HG03025 (cell line): Measurements from ENCODE around the gene UBE2E1.

ENCODE experiments used
- ATAC-seq: cut with Tn5 transposase; IDR thresholded peaks from one replicate; pipeline ENCODE4 v1.9.1; 2021; ENCODE audit warnings: mild to moderate bottlenecking, moderate library complexity; ENCODE audit not compliant: unreplicated experiment, low FRiP score

UBE2E1 gene

GRCh38 chr3:23817508-23818223 lies 11.9 kb downstream of the UBE2E1 start:
- ATAC-seq, result no peak

DNA sequence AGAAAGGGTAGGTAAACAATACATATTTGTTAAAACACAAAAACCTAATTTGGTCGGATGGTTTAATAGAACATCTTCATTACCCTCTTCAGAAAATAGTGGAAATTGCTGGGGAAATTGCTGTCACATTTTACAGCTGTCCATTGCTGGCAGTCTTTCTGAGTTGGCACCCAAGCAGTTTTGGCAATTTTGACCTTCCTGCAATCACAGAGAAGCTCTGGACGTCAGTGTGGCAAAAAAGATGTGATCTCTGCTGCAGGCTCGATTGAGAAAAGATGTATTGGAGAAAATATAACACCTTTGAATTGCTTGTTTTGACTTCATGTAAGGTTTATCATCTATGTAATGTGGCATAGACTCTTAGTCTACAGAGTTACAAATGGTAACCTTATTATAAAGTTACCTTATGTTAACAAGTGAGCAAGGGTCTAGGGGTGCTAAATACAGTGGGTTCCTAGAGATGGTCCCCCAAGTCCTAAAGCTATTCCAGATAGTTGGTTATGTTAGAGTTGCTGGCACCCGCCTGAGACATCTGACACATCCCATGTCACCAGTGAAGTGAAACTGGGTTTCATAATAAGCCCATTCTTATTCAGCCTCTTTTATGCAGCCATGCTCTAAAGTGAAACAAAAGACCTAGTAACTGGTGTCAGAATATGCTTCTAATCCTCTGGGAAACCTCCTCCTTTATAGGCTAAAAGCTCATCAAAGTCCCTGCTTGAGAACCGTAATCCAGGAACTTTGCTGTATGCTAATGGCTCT lies 14.0 kb downstream of the UBE2E1 start:
- no peak for ATAC-seq

DNA sequence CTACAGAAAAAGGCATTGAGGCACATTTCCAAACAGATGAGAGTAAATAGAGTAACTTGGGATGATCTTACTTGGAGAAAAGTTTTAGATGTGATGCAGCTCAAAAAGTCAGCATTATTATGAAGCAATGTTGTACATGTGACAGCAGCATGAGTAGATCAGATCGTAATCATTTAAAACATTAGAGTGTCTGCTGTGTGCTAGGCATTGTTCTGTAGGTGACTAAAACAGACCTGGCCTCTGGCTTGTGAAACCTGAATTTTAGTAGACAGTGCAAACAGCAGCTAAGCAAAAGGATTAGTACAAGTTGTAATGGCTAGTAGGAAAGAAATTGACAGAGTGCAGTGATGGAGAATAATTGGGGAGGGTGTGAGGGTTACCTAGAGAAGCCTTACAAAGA lies 15.1 kb downstream of the UBE2E1 start:
- ATAC-seq, result no peak

DNA sequence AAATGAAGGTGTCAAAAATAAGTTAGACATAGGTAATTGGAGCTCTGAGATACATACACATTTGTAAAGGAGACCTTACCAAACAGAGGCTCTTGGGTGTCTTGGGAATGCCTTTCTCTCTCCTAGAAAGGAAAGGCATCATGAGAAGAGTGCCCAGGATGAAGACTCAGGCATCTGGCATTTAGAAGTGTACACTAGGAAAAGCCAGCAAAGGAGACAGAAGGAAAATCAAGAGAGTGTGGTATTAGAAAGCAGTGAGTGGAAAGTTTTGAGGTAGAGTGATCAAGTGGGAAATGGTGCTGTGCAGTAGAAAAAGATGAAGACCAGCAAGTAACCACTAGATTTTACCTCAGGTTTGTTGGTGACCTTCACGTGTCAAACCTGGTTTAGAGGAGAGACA lies 16.1 kb downstream of the UBE2E1 start:
- no peak for ATAC-seq

- ATAC-seq, result no peak
Measured at GRCh38 chr3:23822559-23822958, 16.8 kb downstream of the UBE2E1 start.

- no peak for ATAC-seq
Measured at GRCh38 chr3:23823620-23824019, 17.9 kb downstream of the UBE2E1 start.

GRCh38 chr3:23824699-23825444 lies 19.1 kb downstream of the UBE2E1 start:
- ATAC-seq, result no peak

DNA sequence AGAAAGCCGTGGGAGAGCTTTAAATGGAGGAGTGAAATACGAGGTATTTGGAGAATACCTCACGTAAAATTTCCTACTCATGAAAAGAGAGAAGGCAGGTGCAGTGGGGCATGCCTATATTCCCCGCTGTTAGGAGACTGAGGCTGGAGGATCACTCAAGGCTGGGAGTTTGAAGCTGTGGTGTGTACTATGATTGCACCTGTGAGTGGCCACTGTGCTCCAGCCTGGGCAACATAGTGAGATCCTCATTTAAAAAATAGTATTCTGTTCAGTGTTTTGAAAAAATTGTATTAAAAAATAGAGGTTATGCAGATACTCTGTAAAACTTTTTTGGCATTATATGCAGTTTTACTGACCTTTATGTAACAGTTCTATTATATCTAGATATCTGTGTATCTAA lies 20.0 kb downstream of the UBE2E1 start:
- ATAC-seq, result no peak

DNA sequence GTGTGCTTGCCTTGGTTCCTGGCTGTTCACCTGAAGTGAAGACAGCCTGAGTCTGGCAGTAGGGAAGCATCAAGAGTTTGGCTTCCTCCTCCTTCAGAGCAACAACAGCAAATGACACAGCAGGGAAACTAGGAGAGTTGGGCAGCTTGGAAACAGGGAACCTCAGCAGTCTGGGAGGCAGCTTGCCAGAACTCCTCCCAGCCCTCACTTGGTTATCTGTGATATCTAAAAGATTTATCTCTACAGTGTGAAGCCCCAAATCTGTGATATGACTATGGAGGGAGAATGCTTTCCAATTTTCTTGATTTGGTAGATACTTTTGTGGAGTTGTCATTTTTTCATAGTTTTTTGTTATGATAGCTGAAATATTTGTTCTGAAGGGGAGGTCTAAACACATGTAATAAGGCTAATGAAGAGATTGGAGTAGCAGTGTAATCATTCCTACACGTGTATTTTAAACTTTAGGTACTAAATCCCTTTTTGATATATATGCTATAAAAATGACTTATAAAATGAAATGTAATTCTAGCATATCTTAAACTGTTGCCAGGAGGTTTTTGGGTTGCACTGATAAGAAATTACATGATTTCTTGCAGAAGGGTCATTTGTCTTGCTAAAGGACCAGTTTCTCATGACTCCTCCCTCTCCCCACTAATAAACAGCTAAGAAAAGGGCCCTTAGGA lies 20.8 kb downstream of the UBE2E1 start:
- no peak for ATAC-seq

- ATAC-seq, result peak; percentile 57
Measured at GRCh38 chr3:23829242-23829934, 23.6 kb downstream of the UBE2E1 start.

DNA sequence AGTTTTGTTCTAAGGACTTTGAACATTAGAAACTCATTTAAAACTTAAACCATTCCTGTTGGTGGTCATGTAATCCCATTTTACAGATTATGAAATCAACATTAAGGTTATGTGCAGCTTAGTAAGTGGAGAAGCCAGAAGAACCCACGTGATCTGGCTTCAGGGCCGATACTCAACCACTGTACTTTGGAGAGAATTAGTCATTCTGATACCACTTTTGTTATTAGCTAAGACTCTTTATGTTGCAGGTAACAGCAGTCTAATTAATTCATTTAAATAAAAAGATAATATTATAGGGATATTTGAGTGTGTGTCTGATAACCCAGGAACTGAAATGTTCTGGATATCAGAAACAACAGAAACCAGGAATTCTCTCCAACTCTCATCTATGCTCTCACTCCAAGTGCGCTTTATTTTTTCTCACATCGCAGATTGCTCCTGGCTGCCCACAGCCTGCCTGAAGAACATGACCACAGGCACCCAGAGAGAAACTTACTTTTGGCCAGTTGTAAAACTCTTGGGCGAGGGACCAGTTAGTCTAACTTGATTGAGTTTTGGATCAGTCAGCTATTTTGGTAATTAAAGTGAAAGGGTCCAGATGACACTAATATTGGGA lies 25.2 kb downstream of the UBE2E1 start:
- ATAC-seq, result peak; percentile 87

DNA sequence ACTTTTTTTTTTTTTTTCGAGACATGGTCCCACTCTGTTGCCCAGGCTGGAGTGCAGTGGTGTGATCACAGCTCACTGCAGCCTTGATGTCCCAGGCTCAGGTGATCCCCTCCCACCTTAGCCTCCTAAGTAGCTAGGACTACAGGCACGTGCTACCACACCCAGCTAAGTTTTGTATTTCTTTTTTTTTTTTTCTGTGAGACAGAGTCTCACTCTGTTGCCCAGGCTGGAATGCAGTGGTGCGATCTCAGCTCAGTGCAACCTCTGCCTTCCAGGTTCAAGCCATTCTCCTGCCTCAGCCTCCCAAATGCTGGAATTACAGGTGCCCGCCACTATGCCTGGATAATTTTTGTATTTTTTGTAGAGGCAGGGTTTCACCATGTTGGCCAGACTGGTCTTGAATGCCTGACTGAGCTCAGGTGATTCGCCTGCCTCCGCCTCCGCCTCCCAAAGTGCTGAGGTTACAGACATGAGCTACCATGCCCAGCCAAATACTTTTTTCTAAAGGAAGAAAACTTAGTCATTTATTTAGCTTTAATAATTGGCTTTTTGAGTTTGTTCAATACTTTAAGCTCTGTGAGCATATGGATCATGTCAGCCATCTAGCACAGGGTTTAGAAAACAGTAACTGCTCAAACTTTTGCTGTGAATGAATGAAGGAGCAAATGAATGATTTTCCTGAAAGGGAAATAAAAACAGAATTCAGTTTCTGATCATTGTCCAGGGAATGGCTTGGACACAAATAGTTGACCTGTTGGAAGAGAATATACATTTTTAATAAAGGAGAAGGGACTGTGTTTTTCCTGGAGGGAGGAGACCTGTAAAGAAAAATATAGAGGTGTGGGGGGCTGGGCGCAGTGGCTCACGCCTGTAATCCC lies 26.0 kb downstream of the UBE2E1 start:
- ATAC-seq, result peak; percentile 17

DNA sequence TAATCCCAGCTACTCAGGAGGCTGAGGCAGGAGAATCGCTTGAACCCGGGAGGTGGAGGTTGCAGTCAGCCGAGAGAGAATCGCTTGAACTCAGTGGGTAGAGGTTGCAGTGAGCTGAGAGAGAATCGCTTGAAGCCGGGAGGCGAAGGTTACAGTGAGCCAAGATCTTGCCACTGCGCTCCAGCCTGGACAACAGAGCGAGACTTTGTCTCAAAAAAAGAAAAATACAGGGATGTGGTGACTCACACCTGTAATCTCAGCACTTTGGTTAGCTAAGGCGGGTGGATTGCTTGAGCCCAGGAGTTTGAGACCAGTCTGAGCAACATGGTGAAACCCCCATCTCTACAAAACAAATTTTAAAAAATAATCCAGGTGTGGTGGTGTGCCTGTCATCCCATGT lies 26.8 kb downstream of the UBE2E1 start:
- ATAC-seq, result no peak

GRCh38 chr3:23834082-23834870 lies 28.5 kb downstream of the UBE2E1 start:
- no peak for ATAC-seq

DNA sequence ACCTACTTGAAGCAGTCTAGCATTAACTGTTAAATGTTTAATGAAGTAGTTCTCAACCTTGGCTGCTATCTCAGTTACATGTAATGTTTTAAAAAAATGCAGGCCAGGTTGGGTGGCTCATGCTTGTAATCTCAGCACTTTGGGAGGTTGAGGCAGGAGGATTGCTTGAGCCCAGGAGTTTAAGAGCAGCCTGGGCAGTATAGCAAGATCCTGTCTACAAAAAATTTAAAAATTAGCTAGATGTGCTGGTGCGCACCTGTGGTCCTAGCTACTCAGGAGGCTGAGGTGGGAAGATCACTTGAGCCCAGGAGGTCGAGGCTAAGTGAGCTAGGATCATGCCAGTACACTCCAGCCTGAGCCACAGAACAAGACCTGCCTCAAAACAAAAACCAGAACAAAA lies 29.3 kb downstream of the UBE2E1 start:
- ATAC-seq, result no peak

- ATAC-seq, result no peak
Measured at GRCh38 chr3:23835802-23836201, 30.0 kb downstream of the UBE2E1 start.

GRCh38 chr3:23836536-23837230 lies 30.9 kb downstream of the UBE2E1 start:
- ATAC-seq, result no peak

DNA sequence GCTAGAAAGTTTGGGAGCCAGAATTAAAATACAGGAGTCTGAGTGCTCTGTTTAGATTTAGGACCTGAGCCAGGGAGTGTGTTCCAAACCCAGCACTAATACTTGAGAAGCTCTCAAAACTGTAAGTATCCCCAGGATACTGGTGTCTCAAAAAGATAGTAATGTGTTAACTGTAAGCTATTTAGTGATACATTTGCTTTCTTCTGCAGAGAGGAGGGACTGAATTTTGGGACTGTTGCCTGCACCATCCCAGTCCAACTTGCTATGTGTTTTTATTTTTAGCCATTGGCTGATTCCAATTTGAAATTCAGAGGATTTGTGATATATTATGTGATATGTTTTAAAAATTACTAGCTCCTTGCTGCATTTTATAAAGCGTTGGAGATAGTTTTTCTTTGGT lies 31.5 kb downstream of the UBE2E1 start:
- ATAC-seq, result no peak
